Loucy (cell line): ENCODE data around the gene AIRE.

Source experiments
- EZH2phosphoT487 ChIP-seq: fragments of 200-600 bp; IDR thresholded peaks from 2 replicates; pipeline ENCODE4 v1.6.1; 2018; ENCODE audit warnings: antibody characterized with exemption, mild to moderate bottlenecking, moderate library complexity, borderline replicate concordance
- TF ChIP-seq, protein P1 (sequence below): fragments of 200-600 bp; sonication (generic); conservative IDR thresholded peaks from 2 replicates; pipeline ENCODE4 v1.5.1; 2014; ENCODE audit warnings: mild to moderate bottlenecking, antibody characterized with exemption, low read length

GRCh38 chr21:44291078-44291935 lies 5.6 kb downstream of the AIRE start:
- TF ChIP-seq, protein P1, sequence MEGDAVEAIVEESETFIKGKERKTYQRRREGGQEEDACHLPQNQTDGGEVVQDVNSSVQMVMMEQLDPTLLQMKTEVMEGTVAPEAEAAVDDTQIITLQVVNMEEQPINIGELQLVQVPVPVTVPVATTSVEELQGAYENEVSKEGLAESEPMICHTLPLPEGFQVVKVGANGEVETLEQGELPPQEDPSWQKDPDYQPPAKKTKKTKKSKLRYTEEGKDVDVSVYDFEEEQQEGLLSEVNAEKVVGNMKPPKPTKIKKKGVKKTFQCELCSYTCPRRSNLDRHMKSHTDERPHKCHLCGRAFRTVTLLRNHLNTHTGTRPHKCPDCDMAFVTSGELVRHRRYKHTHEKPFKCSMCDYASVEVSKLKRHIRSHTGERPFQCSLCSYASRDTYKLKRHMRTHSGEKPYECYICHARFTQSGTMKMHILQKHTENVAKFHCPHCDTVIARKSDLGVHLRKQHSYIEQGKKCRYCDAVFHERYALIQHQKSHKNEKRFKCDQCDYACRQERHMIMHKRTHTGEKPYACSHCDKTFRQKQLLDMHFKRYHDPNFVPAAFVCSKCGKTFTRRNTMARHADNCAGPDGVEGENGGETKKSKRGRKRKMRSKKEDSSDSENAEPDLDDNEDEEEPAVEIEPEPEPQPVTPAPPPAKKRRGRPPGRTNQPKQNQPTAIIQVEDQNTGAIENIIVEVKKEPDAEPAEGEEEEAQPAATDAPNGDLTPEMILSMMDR: no peak
- TF ChIP-seq EZH2phosphoT487: no peak
